K562 (cell line): ENCODE results near the gene ADD3. TPM values are rescaled to one million over a fixed set of nuclear protein-coding genes. Genes with fewer than 3 reads are reported as not detected.

Source experiments
- ATAC-seq: fragments of 200-7000 bp; cut with Tn5 transposase; 3 replicates; pipeline ENCODE4 v1.9.1; 2020; ENCODE audit warnings: moderate library complexity
- BruUV-seq: library from RNA; stranded (reverse); fragments of 400-500 nt; replicated peaks from 2 replicates; lab custom pipeline; 2021; lab: Mats Ljungman, UMichigan
- CTCF ChIA-PET: fragments of 300-600 bp; formaldehyde crosslinking; extraction: SDS; loops from one replicate; lab custom pipeline; 2021; ENCODE audit warnings: low intra/inter-chr PET ratio; lab: Yijun Ruan, JAX
- POLR2A ChIA-PET: fragments of 300-600, 350-650 bp; sonication (Branson Sonifier 250); formaldehyde crosslinking; extraction: SDS; loops from one replicate; lab custom pipeline; 2021; ENCODE audit warnings: antibody characterized with exemption, inconsistent platforms; lab: Yijun Ruan, JAX
- DNase-seq, 4 experiments: peaks; one replicate each; pipeline versions ENCODE4 v3.0.0 to v3.0.0-alpha.2; 2011 to 2018; ENCODE audit warnings: low spot score in 3 of 4, mixed read lengths in 3 of 4; ENCODE audit errors: extremely low read depth in 1 of 4
- FAIRE-seq: peaks from 2 replicates; lab custom pipeline; 2011; peaks lifted over from hg19 to GRCh38; lab: Jason Lieb, UNC
- H2AFZ ChIP-seq: 2 replicates; pipeline ENCODE4 v1.6.0; 2011; ENCODE audit warnings: low read depth, low read length, control low read depth, inconsistent platforms
- H3K27ac ChIP-seq: fragments of 200-600 bp; 3 replicates; pipeline ENCODE4 v1.8.0; 2011; ENCODE audit warnings: low read depth, mild to moderate bottlenecking, control low read depth, inconsistent platforms, low read length, moderate library complexity, mixed read lengths; ENCODE audit errors: extremely low read depth
- H3K27me3 ChIP-seq, 2 experiments: fragments of 300-600 bp in 1 of 2; 2 replicates in 1 of 2; 3 replicates in 1 of 2; pipeline versions ENCODE4 v1.6.0 to v1.8.0; 2011; ENCODE audit warnings: inconsistent platforms in 2 of 2, low read length in 2 of 2, mild to moderate bottlenecking in 1 of 2, mixed read lengths in 1 of 2, moderate library complexity in 1 of 2; ENCODE audit not compliant: control insufficient read depth in 2 of 2, insufficient read depth in 2 of 2
- H3K36me3 ChIP-seq: fragments of 300-600 bp; 3 replicates; pipeline ENCODE4 v1.8.0; 2011; ENCODE audit warnings: mild to moderate bottlenecking, low read length, inconsistent platforms; ENCODE audit not compliant: control insufficient read depth, insufficient read depth
- H3K4me1 ChIP-seq, 2 experiments: fragments of 200-600 bp in 1 of 2; replicated peaks in 1 of 2; 2 replicates in 1 of 2; 3 replicates in 1 of 2; pipeline versions ENCODE4 v1.5.1 to v1.8.0; 2011; ENCODE audit warnings: inconsistent platforms in 2 of 2, low read length in 2 of 2, mild to moderate bottlenecking in 1 of 2, mixed read lengths in 1 of 2, moderate library complexity in 1 of 2; ENCODE audit not compliant: control insufficient read depth in 2 of 2, insufficient read depth in 2 of 2
- H3K4me2 ChIP-seq: 2 replicates; pipeline ENCODE4 v1.6.1; 2011; ENCODE audit warnings: low read length, control low read depth, inconsistent platforms, mixed read lengths; ENCODE audit not compliant: insufficient read depth
- H3K4me3 ChIP-seq: fragments of 200-600 bp; sonication (generic), shearing (Covaris generic); 2 replicates; pipeline ENCODE4 v1.5.1; 2016; ENCODE audit warnings: control low read depth, inconsistent platforms
- H3K79me2 ChIP-seq: fragments of 200-600 bp; 3 replicates; pipeline ENCODE4 v1.8.0; 2011; ENCODE audit warnings: low read length, inconsistent platforms; ENCODE audit not compliant: control insufficient read depth, insufficient read depth
- H3K9ac ChIP-seq, 2 experiments: 2 replicates each; pipeline versions ENCODE4 v1.6.0 to v1.6.1; 2011; ENCODE audit warnings: low read depth in 2 of 2, low read length in 2 of 2, control low read depth in 1 of 2, inconsistent platforms in 1 of 2, mild to moderate bottlenecking in 1 of 2, mixed read lengths in 1 of 2; ENCODE audit not compliant: insufficient read depth in 1 of 2
- H3K9me1 ChIP-seq: one replicate; pipeline ENCODE4 v1.6.0; 2011; ENCODE audit warnings: inconsistent platforms, mild to moderate bottlenecking, low read length, moderate library complexity; ENCODE audit not compliant: control insufficient read depth, insufficient read depth
- H3K9me3 ChIP-seq: replicated peaks from 2 replicates; pipeline ENCODE4 v1.5.1; 2011; ENCODE audit warnings: low read depth, low read length, inconsistent platforms; ENCODE audit not compliant: control insufficient read depth, insufficient read depth
- H4K20me1 ChIP-seq: replicated peaks from 2 replicates; pipeline ENCODE4 v1.6.1; 2011; ENCODE audit warnings: low read length, inconsistent platforms, mixed read lengths; ENCODE audit not compliant: control insufficient read depth, insufficient read depth
- ATF1 ChIP-seq, 2 experiments: fragments of 450-650 bp in 1 of 2; IDR thresholded peaks; 2 replicates each; pipeline ENCODE4 v1.6.1; 2016; ENCODE audit warnings: missing compliant biosample characterization in 1 of 2, missing genetic modification characterization in 1 of 2
- CCNT2 ChIP-seq: IDR thresholded peaks from 2 replicates; pipeline ENCODE4 v1.6.1; 2011; ENCODE audit warnings: borderline replicate concordance, low read depth, mild to moderate bottlenecking, moderate library complexity, mixed read lengths, low read length; ENCODE audit not compliant: insufficient read length; ENCODE audit errors: extremely low read depth
- CREB1 ChIP-seq, 2 experiments: sonication (generic) in 1 of 2; formaldehyde crosslinking in 1 of 2; IDR thresholded peaks; 2 replicates each; pipeline versions ENCODE4 v1.6.1 to v1.8.0; 2012 to 2022; ENCODE audit warnings: inconsistent platforms in 1 of 2, mild to moderate bottlenecking in 1 of 2, missing genetic modification reagents in 1 of 2, moderate library complexity in 1 of 2
- MAFK ChIP-seq: IDR thresholded peaks from 2 replicates; pipeline ENCODE4 v1.6.1; 2011; ENCODE audit warnings: low read length, improper control_type of control experiment
- MTA1 ChIP-seq: fragments of 450-650 bp; IDR thresholded peaks from 2 replicates; pipeline ENCODE4 v1.6.1; 2017; ENCODE audit warnings: borderline replicate concordance
- MYNN ChIP-seq, 2 experiments: sonication (generic); formaldehyde crosslinking in 1 of 2; IDR thresholded peaks; 2 replicates each; pipeline versions ENCODE4 v1.5.0 to v1.6.1; 2016 to 2020; ENCODE audit warnings: antibody characterized with exemption in 1 of 2, missing genetic modification reagents in 1 of 2
- NONO ChIP-seq, 2 experiments: fragments of 200-400 bp in 1 of 2; fragments of 450-650 bp in 1 of 2; formaldehyde crosslinking in 1 of 2; IDR thresholded peaks; 2 replicates each; pipeline ENCODE4 v1.6.1; 2017; ENCODE audit warnings: low read depth in 2 of 2, mild to moderate bottlenecking in 2 of 2, moderate library complexity in 2 of 2, low read length in 1 of 2
- RBFOX2 ChIP-seq: fragments of 200-400 bp; formaldehyde crosslinking; IDR thresholded peaks from 2 replicates; pipeline ENCODE4 v1.6.1; 2017; ENCODE audit warnings: low read depth, mild to moderate bottlenecking, low read length, moderate library complexity
- STAT6 ChIP-seq: sonication (generic); formaldehyde crosslinking; IDR thresholded peaks from 2 replicates; pipeline ENCODE4 v1.8.1; 2023; ENCODE audit warnings: mild to moderate bottlenecking, missing genetic modification reagents
- ZKSCAN1 ChIP-seq: fragments of 150-350 bp; IDR thresholded peaks from 2 replicates; pipeline ENCODE4 v1.6.1; 2016; ENCODE audit warnings: low read depth, low read length
- ZNF239 ChIP-seq: fragments of 250-450 bp; sonication (Bioruptor Pico); IDR thresholded peaks from 2 replicates; pipeline ENCODE4 v1.4.0; 2020; ENCODE audit warnings: mild to moderate bottlenecking
- ZNF584 ChIP-seq: fragments of 200-800 bp; sonication (Bioruptor generic); IDR thresholded peaks from 2 replicates; pipeline ENCODE4 v1.6.1; 2016; ENCODE audit warnings: low read depth, mild to moderate bottlenecking, missing genetic modification characterization, missing compliant biosample characterization
- ZNF764 ChIP-seq: fragments of 250-450 bp; sonication (Bioruptor Pico); IDR thresholded peaks from 2 replicates; pipeline ENCODE4 v1.4.0; 2020; ENCODE audit warnings: low read depth, mild to moderate bottlenecking, moderate library complexity
- WGBS: fragments of 100-300 bp; shearing (Covaris generic); methylation state at CpG from one replicate; pipeline ENCODE4 v1.1.6; 2016; ENCODE audit warnings: low coverage, mixed read lengths; ENCODE audit not compliant: insufficient coverage; ENCODE audit errors: missing lambda C conversion rate; 5-methylcytosine and 5-hydroxymethylcytosine counted together
- in situ Hi-C: fragments of 300-500 bp; cut with MboI; formaldehyde crosslinking; loops from 4 replicates; pipeline ENCODE4 v1.15.0; 2018; ENCODE audit warnings: inconsistent platforms, mixed read lengths
- intact Hi-C: fragments of 100-400 bp; cut with micrococcal nuclease; formaldehyde crosslinking; loops from 2 replicates; pipeline ENCODE4 v1.14.2; 2022
- polyA plus RNA-seq, 8 experiments: library from polyadenylated mRNA; depleted of rRNA in 4 of 8; stranded (reverse) in 5 of 8; unstranded in 3 of 8; fragments of >200 nt; fragmentation: Nextera tagmentation in 2 of 8; fragmentation: Illumina TruSeq in 1 of 8; extraction: Ambion mirVana in 2 of 8; extraction: Trizol in 1 of 8; gene quantifications; 2 replicates each; pipeline versions ENCODE4 v1.2.1 to v1.2.3, GENCODE V29; 2011 to 2014; ENCODE audit warnings: inconsistent platforms in 1 of 8, missing spikeins in 1 of 8
- total RNA-seq, 7 experiments: library from RNA; depleted of rRNA in 6 of 7; stranded (reverse); fragments of >200 nt in 6 of 7; fragmentation: Illumina TruSeq in 2 of 7; extraction: Trizol in 2 of 7; gene quantifications; 2 replicates each; pipeline versions ENCODE4 v1.2.1 to v1.2.3, GENCODE V29; 2011 to 2021; ENCODE audit warnings: low replicate concordance in 1 of 7

The ADD3 gene
- total and polyA plus RNA-seq, 9 of the 15 experiments (the other 6 are each of a cell fraction or from before 2014, with no cell fraction given) = 13.2 to 125 (median 31.7) TPM

GRCh38 chr10:110169586-110169985 lies 161.8 kb downstream of the ADD3 start (continued):
- TF ChIP-seq STAT6 (CRISPR knock-in tag) (no peak), NONO (IDR thresholded peaks at IDR 0.05; ENCODE audit: low read depth in 2 of 2, low read length in 1 of 2) (no peak), ATF1 (CRISPR knock-in tag; IDR thresholded peaks at IDR 0.05) (no peak), ATF1 (tag; IDR thresholded peaks at IDR 0.05) (no peak), MYNN (IDR thresholded peaks at IDR 0.05) (no peak), MYNN (CRISPR knock-in tag; IDR thresholded peaks at IDR 0.05) (no peak), MAFK (no peak)

GRCh38 chr10:110170142-110170971 lies 162.6 kb downstream of the ADD3 start:
- intact Hi-C loops (no loop called here), in situ Hi-C loops (no loop called here)
- Histone ChIP-seq H4K20me1 (no peaks in the 10 kb centered on the region), H3K4me2 (no peak overlapping the region), H3K79me2 (no peaks in the 10 kb centered on the region), H3K27ac (no peak overlapping the region), H3K4me3 (no peak overlapping the region), H3K36me3 (no peaks in the 10 kb centered on the region), H3K9me1 (no peaks in the 10 kb centered on the region), H3K9ac (no peak overlapping the region), H2AFZ (no peak overlapping the region), H3K4me1 (no peaks in the 10 kb centered on the region; a peak in 1 of 5 replicates), H3K27me3 (peaks cover 9 to 37% of the 10 kb centered on the region in 2 experiments; a peak in 4 of 5 replicates), H3K9me3 (no peaks in the 10 kb centered on the region)
- DNase-seq (no peak), FAIRE-seq (no peak), ATAC-seq (no peak)
- WGBS = 2% methylated on average over 10 of the region's 13 CpGs
- POLR2A ChIA-PET = no interaction called here
- BruUV-seq = no TSS peak
- CTCF ChIA-PET = no interaction called here
- no peak for TF ChIP-seq ZKSCAN1
- no peak for TF ChIP-seq ZNF239
- TF ChIP-seq RBFOX2 = no peak
- no peak for TF ChIP-seq ZNF764
- TF ChIP-seq CREB1 (IDR thresholded peaks at IDR 0.05) = no peak
- no peak for TF ChIP-seq CREB1 (CRISPR knock-in tag; IDR thresholded peaks at IDR 0.05)
- no peak for TF ChIP-seq CCNT2
- no peak for TF ChIP-seq MTA1
- TF ChIP-seq ZNF584 (CRISPR knock-in tag) = no peak
